ENCODE measurements around the gene USHBP1.
"Not testable (repeated sequence)": the region's sequence is repeated elsewhere in the genome, so short reads cannot be mapped to it uniquely, and the experiment has no call there.

Gene USHBP1

DNA sequence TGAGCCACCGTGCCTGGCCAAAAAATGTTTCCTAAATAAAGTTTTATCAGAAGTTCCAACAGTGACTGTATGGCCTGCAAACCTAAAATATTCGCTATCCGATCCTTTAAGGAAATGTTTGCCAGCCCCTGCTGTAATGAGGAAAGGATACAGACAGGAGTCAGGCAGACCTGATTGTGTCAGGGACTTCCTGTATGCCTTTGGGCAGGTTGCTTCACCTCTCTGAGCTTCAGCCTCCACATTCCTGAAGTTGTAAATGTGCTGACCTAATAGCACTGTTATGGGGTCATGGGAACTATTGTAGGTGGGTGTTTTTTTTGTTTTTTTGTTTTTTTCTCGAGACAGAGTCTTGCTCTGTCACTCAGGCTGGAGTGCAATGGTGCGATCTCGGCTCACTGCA is 32.4 kb upstream of the USHBP1 start:
- DNase-seq, result no peak

DNA sequence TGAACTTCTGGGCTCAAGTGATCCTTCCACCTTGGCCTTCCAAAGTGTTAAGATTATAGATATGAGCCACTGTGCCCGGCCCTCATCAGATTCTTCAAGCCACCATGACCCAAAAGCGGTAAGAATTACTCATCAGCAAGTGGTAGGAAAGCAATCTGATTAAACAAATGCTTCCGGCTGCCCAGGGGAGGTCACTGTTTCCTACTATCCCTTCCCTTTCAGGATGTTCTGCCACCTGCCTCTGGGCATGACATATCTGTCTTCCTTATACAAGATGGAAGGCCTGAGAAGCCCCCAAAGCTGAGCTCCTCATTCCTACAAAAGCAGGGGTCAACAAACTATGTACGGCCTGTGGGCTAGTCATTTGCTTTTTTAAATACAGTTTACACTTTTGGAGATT is 31.7 kb upstream of the USHBP1 start:
- DNase-seq, result no peak

GRCh38 chr19:17295551-17295950 is 31.0 kb upstream of the USHBP1 start:
- not testable (repeated sequence) for DNase-seq

GRCh38 chr19:17294051-17294891 is 29.7 kb upstream of the USHBP1 start:
- DNase-seq, result peak in 1 of 56 donors; percentile 31

DNA sequence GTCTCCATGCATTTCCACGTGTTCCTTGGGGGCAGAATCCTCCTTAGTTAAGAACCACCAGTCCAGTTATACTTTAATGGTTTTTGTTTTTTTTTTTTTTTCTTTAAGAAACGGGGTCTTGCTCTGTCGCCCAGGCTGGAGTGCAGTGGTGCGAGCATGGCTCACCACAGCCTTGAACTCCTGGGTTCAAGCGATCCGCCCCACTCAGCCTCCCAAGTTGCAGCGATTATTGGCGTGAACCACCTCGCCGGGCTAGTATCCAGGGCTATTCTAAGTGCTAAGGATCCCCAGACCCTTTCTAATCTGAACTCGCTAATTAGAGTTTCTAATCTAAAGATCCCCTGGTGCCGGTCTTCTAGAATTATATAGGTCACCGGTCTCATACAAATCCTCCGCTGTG is 29.1 kb upstream of the USHBP1 start:
- no peak for DNase-seq

- DNase-seq, result peak in 28 of 56 donors; percentile 2 to 56 (median 22)
Observed at GRCh38 chr19:17292301-17293074, 27.9 kb upstream of the USHBP1 start.

DNA sequence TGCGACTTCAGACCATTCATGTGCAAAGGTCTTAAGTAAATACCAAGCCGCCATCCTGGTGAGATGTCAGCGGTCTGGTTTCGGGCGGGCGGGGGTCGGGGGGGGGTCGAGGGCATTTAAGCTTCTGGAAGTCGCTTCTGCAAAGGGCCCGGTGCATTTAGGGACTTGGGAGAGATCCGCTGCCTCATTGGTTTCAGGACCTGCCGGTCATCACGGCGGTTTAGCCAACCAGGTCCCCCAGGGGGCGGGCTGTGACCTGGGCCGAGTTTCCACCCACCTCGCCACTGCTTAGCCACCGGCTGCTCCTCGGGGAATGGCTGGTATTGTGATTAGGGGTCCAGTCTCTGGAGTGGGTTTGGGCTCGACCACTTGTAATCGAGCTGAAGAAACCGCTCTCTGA is 24.9 kb upstream of the USHBP1 start:
- peak in 19 of 56 donors; percentile 0 to 47 (median 21) for DNase-seq

DNA sequence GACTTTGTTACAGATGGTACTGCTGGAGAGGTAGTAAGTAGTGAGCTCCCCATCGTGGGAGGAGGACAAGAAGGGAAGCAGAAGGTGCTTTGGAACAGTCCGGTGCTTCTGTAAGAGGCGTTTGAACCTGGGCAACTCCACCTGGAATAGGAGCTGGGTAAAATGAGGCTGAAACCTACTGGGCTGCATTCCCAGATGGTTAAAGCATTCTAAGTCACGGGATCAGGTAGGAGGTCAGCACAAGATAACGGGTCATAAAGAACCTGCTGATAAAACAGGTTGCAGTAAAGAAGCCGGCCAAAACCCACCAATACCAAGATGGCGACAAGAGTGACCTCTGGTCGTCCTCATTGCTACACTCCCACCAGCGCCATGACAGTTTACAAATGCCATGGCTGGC is 22.2 kb upstream of the USHBP1 start:
- no peak for DNase-seq

GRCh38 chr19:17286263-17286662 is 21.7 kb upstream of the USHBP1 start:
- no peak for DNase-seq

- DNase-seq, result no peak
Observed at GRCh38 chr19:17285415-17286135, 21.0 kb upstream of the USHBP1 start.

DNA sequence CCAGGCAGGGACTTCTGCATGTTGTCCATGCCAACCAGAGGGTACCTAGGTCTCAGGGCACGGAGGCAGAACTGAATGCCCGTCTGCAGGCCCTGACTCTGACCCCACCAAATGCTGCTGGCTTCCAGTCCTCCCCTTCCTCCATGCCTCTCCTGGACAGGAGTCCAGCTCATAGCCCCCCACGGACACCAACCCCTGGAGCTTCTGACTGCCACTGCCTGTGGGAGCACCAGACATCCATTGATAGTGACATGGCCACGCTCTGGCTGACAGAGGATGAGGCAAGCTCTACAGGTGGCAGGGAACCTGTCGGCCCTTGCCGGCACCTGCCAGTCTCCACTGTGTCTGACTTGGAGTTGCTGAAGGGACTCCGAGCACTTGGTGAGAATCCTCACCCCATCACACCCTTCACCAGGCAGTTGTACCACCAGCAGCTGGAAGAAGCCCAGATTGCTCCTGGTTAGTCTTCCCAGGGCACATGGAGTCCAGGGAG is 19.0 kb upstream of the USHBP1 start:
- DNase-seq, result no peak

DNA sequence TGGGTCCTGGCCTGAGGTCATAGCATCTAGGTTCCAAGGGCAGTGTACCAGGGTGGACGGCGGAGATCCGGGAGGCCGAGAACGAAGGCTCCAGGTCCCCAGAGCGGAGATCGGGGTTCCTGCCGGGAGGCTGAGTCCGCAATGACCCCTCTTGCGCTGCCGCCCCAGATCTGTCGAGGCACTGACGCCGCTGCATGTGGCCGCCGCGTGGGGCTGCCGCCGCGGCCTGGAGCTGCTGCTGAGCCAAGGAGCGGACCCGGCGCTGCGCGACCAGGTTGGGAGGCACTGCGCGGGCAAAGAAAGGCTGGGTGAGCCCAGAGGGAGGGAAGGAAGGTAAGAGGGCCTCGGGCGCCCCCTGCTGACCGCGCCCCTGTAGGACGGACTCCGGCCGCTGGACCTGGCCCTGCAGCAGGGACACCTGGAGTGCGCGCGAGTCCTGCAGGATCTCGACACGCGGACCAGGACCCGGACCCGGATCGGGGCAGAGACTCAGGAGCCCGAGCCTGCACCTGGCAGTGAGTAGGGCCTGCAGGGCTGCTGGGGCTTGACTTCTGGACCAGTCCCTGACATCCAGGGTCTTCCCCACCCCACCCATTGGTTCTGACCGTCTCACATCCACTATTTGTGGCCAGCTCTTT is 18.1 kb upstream of the USHBP1 start:
- peak in 49 of 56 donors; percentile 6 to 85 (median 37) for DNase-seq

GRCh38 chr19:17281391-17282304 is 17.1 kb upstream of the USHBP1 start, which contains the start of gene ANKLE1:
Gene ANKLE1 (plus strand): TSS chr19:17281901. CDS start chr19:17281921, 20 bp downstream.
- DNase-seq, result peak in 12 of 56 donors; percentile 1 to 52 (median 10)

GRCh38 chr19:17279436-17279835 is 14.9 kb upstream of the USHBP1 start:
- DNase-seq, result no peak

DNA sequence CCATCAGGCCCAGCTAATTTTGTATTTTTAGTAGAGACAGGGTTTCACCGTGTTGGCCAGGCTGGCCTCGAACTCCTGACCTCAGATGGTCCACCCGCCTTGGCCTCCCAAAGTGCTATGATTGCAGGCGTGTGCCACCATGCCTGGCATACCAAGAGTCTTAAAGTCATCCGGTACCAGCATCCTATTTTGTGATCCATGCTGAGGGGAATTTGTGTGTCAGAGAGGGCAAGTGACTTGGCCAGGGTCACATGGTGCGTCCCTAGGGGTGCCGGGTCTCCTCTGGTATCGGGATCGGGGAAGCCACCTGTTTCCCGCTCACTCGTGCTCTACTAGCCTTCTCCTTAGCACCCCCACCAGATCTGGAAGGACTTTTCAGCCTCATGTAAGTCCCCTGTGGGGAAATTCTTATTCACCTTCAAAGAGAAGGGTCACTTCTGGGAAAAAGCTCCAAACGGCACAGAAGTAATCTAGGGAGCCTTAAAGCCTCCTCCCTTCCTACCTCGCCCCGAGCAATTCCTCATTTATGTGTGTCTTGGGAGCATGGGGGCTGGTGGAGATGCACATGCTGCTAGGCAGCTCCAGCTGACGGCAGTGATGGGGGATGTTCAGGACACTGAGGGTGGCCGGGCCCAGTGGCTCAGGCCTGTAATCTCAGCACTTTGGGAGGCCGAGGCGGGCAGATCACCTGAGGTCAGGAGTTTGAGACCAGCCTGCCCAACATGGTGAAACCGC is 11.1 kb upstream of the USHBP1 start:
- no peak for DNase-seq

DNA sequence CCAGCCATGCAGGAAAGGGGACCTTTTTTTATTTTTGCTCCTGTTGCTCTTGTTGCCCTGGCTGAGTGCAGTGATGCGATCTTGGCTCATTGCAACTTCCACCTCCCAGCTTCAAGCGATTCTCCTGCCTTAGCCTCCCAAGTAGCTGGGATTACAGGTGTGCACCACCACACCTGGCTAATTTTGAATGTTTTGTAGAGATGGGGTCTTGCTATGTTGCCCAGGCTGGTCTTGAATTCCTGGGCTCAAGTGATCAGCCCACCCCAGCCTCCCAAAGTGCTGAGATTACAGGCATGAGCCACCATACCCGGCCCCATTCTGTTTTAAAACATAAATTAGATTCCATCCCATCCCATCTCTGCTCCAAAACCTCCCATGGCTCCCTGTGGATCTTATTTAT is 10.3 kb upstream of the USHBP1 start:
- not testable (repeated sequence) for DNase-seq

DNA sequence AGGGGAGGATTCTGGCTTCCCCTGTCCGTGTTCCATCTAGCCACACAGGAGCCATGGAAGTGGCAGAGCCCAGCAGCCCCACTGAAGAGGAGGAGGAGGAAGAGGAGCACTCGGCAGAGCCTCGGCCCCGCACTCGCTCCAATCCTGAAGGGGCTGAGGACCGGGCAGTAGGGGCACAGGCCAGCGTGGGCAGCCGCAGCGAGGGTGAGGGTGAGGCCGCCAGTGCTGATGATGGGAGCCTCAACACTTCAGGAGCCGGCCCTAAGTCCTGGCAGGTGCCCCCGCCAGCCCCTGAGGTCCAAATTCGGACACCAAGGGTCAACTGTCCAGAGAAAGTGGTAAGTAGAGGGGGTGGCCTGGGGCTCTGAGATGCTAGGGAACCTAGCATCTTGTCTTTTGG is 4.2 kb upstream of the USHBP1 start:
- no peak for DNase-seq

DNA sequence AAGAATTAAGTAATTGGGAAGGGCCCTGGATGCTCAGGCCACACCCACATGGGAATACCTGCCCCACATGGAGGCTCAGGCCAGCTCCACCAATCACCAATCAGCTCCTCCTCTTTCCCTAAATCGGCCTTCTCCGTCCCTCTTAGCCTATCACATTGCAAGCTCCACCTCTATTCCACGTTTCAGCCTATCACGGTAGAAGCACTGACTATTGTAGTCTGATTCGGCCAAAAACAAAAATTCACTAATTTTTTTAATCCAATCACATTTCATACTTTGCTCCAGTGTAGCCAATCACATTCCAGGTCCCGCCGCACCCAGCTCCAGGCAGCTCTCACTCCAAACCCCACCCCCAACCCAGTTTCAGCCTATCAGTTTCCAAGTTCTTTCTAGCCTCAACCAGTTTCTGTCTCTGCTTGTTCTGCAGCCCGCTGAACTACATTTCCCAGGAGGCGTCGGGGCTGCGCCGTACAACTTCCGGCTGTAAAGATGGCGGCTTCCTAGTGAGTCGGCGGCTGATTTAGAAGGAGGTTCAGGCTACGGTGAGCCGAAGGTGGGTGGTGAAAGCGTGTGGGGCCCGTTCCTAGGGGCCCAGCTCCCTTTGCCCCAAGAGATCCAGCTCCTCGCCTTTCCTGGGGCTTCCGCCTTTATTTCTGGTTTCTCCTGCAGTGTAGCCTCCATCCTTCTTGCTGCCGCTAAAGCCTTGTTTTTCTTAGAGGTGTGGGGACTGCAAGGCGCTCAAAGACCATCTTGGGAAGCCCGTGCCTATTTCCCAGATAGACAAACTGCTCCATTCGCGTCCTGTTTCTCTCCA is 2.6 kb upstream of the USHBP1 start, which contains the start of gene BABAM1:
Gene BABAM1 (plus strand): TSS at position 469 of the 814 bp plus-strand sequence. CDS start 1,364 bp downstream, outside the sequence.
- peak; percentile 19 to 99 (median 96) for DNase-seq
